Neuronal stem cell (in vitro differentiated cells): ENCODE results near the gene C5orf58.

ENCODE experiments used
- DNase-seq: peaks from one replicate; pipeline ENCODE4 v3.0.0-alpha.2; 2013; ENCODE audit warnings: low spot score
- H2AFZ ChIP-seq: one replicate; pipeline ENCODE4 v1.6.1; 2013; ENCODE audit warnings: mild to moderate bottlenecking, low read length, inconsistent platforms
- H2AK5ac ChIP-seq: 2 replicates; pipeline ENCODE4 v1.6.1; 2013; ENCODE audit warnings: low read depth, mild to moderate bottlenecking, inconsistent platforms, low read length, moderate library complexity, mixed read lengths
- H2BK120ac ChIP-seq: 2 replicates; pipeline ENCODE4 v1.6.1; 2013; ENCODE audit warnings: low read depth, mild to moderate bottlenecking, inconsistent platforms, low read length, moderate library complexity, mixed read lengths
- H2BK12ac ChIP-seq: one replicate; pipeline ENCODE4 v1.6.1; 2013; ENCODE audit warnings: low read length, inconsistent platforms
- H2BK15ac ChIP-seq: 2 replicates; pipeline ENCODE4 v1.6.1; 2013; ENCODE audit warnings: mild to moderate bottlenecking, low read length, inconsistent platforms, mixed read lengths
- H2BK5ac ChIP-seq: one replicate; pipeline ENCODE4 v1.6.1; 2013; ENCODE audit warnings: inconsistent platforms, mild to moderate bottlenecking, low read length, moderate library complexity
- H3K14ac ChIP-seq: one replicate; pipeline ENCODE4 v1.6.1; 2013; ENCODE audit warnings: low read length, inconsistent platforms
- H3K18ac ChIP-seq: 2 replicates; pipeline ENCODE4 v1.6.1; 2013; ENCODE audit warnings: low read length, inconsistent platforms
- H3K23ac ChIP-seq: 2 replicates; pipeline ENCODE4 v1.6.1; 2013; ENCODE audit warnings: low read depth, mild to moderate bottlenecking, mixed read lengths, low read length, inconsistent platforms; ENCODE audit not compliant: poor library complexity
- H3K27ac ChIP-seq: replicated peaks from 3 replicates; pipeline ENCODE4 v1.5.1; 2013; ENCODE audit warnings: low read length, inconsistent platforms
- H3K27me3 ChIP-seq, 3 experiments: 2 replicates each; pipeline ENCODE4 v1.6.1; 2013; ENCODE audit warnings: low read length in 3 of 3, mild to moderate bottlenecking in 2 of 3, inconsistent platforms in 1 of 3, low read depth in 1 of 3, mixed read lengths in 1 of 3, moderate library complexity in 1 of 3; ENCODE audit not compliant: control insufficient read depth in 3 of 3, insufficient read depth in 3 of 3
- H3K36me3 ChIP-seq, 2 donors: replicated peaks in 1 of 2; 2 replicates each; pipeline ENCODE4 v1.6.1; 2013; ENCODE audit warnings: low read length in 2 of 2; ENCODE audit not compliant: control insufficient read depth in 2 of 2, insufficient read depth in 2 of 2
- H3K4ac ChIP-seq: 2 replicates; pipeline ENCODE4 v1.6.1; 2013; ENCODE audit warnings: inconsistent platforms, mild to moderate bottlenecking, low read length, moderate library complexity
- H3K4me1 ChIP-seq, 2 donors: 1 replicate in 1 of 2; 2 replicates in 1 of 2; pipeline ENCODE4 v1.6.1; 2013; ENCODE audit warnings: low read length in 2 of 2, low read depth in 1 of 2; ENCODE audit not compliant: control insufficient read depth in 2 of 2, insufficient read depth in 1 of 2
- H3K4me2 ChIP-seq: one replicate; pipeline ENCODE4 v1.6.1; 2013; ENCODE audit warnings: mild to moderate bottlenecking, low read length, inconsistent platforms; ENCODE audit not compliant: insufficient read depth, poor library complexity, severe bottlenecking
- H3K4me3 ChIP-seq, 2 donors: 2 replicates each; pipeline ENCODE4 v1.5.1; 2013; ENCODE audit warnings: low read length in 2 of 2, mild to moderate bottlenecking in 2 of 2, inconsistent platforms in 1 of 2, moderate library complexity in 1 of 2
- H3K79me1 ChIP-seq: one replicate; pipeline ENCODE4 v1.6.1; 2013; ENCODE audit warnings: low read depth, mild to moderate bottlenecking, inconsistent platforms, low read length, moderate library complexity
- H3K9ac ChIP-seq: one replicate; pipeline ENCODE4 v1.6.1; 2013; ENCODE audit warnings: mild to moderate bottlenecking, low read depth, low read length, inconsistent platforms; ENCODE audit not compliant: poor library complexity
- H3K9me3 ChIP-seq, 2 donors: replicated peaks in 1 of 2; 2 replicates each; pipeline versions ENCODE3 to v1.6.1; 2013; ENCODE audit warnings: low read length in 2 of 2, mild to moderate bottlenecking in 2 of 2, inconsistent platforms in 1 of 2, low read depth in 1 of 2, mixed read lengths in 1 of 2, moderate library complexity in 1 of 2; ENCODE audit not compliant: control insufficient read depth in 2 of 2, insufficient read depth in 1 of 2
- H4K8ac ChIP-seq: one replicate; pipeline ENCODE4 v1.6.1; 2013; ENCODE audit warnings: low read depth, mild to moderate bottlenecking, inconsistent platforms, low read length, moderate library complexity
- H4K91ac ChIP-seq: one replicate; pipeline ENCODE4 v1.6.1; 2013; ENCODE audit warnings: low read length, low read depth, mild to moderate bottlenecking, inconsistent platforms; ENCODE audit not compliant: poor library complexity
- WGBS, 2 donors: extraction: QIAGEN DNeasy Blood & Tissue Kit; methylation state at CpG; one replicate each; pipeline ENCODE4 v1.1.7; 2013; ENCODE audit warnings: missing lambda C conversion rate in 2 of 2, mixed read lengths in 1 of 2; ENCODE audit not compliant: insufficient read length in 2 of 2, insufficient replicate concordance in 1 of 2; ENCODE audit errors: extremely low coverage in 2 of 2; 5-methylcytosine and 5-hydroxymethylcytosine counted together

The C5orf58 gene

DNA sequence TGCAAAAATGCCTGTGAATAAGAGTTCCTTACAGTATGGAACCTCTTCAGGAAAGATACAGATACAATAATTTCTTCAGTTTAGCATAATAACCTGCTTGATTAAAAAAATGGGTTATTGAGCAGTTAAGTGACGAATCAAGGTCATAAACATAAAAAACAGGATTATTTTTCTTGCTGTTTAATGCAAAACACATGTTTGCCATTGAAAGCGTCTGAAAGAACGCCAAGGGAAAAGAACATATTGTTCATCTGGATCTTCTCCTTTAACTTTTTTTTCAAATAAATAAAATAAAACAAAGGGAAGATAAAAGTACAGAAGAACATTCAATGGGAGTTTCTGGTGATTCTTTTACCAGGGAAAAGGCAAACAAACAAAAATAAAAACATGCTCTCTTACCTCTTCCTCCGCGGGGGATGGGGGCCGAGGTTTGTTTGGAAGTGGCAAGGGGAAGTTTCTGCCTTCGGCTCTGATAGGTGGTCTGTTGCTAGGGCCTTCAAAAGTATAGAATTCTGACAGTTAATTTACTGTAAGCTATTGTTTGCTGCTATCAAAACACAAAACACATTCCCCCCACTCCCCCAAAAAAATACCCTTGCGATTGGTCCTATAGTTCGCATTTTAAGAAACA, 20.1 kb downstream of the C5orf58 start:
- no CpG with 5 or more reads among the region's 9 CpGs for WGBS, 2 donors
- Histone ChIP-seq H2AFZ (no peak overlapping the region), H3K4me3 (no peak overlapping the region), H3K14ac (no peak overlapping the region), H3K4me2 (no peak overlapping the region), H2BK5ac (no peak overlapping the region), H2BK12ac (no peak overlapping the region), H3K27ac (no peak overlapping the region), H2BK15ac (no peak overlapping the region), H2AK5ac (no peak overlapping the region), H3K4me1 (peaks cover 0 to 5% of the 10 kb centered on the region in 2 donors), H4K91ac (no peak overlapping the region), H2BK120ac (no peak overlapping the region), H3K9me3 (no peaks in the 10 kb centered on the region), H3K23ac (no peak overlapping the region), H3K27me3 (peaks cover 0 to 4% (median 0%) of the 10 kb centered on the region in 3 experiments), H3K18ac (no peak overlapping the region), H3K36me3 (no peaks in the 10 kb centered on the region), H3K9ac (no peak overlapping the region), H3K79me1 (no peaks in the 10 kb centered on the region), H4K8ac (no peak overlapping the region), H3K4ac (no peak overlapping the region)
- no peak for DNase-seq

- Histone ChIP-seq H3K4ac (no peak overlapping the region), H2BK5ac (no peak overlapping the region), H2AK5ac (no peak overlapping the region), H3K27me3 (peaks cover 0 to 4% (median 0%) of the 10 kb centered on the region in 3 experiments), H2BK120ac (no peak overlapping the region), H3K4me3 (no peak overlapping the region), H4K8ac (no peak overlapping the region), H3K23ac (no peak overlapping the region), H2AFZ (no peak overlapping the region), H3K27ac (no peak overlapping the region), H2BK12ac (no peak overlapping the region), H3K36me3 (no peaks in the 10 kb centered on the region), H4K91ac (no peak overlapping the region), H3K9ac (no peak overlapping the region), H3K14ac (no peak overlapping the region), H3K18ac (no peak overlapping the region), H3K4me1 (peaks cover 0 to 7% of the 10 kb centered on the region in 2 donors), H3K79me1 (no peaks in the 10 kb centered on the region), H2BK15ac (no peak overlapping the region), H3K9me3 (no peaks in the 10 kb centered on the region), H3K4me2 (no peak overlapping the region)
- no peak for DNase-seq
- no CpG with 5 or more reads among the region's 8 CpGs for WGBS, 2 donors
These were observed 21.3 kb downstream of the C5orf58 start for GRCh38 chr5:170254056-170254455.

DNA sequence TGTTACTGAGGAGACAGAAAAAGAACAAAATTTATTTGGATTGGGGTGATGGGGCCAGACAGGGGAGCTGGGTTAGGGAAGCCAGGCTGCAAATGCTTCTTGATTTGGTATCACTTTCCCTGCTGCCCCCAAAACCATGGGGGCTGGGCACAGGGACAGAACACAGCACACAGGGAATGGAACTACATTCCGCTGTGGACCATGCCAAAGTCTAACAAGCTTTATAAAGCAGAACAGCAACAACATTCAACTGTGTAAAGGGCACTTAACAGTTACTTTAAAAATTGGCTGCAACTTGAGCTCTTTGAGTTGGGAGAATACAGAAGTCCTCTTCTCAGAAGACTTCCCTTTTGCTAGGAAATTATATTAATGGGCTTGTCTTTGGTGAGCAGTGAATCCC, 23.8 kb downstream of the C5orf58 start:
- H3K14ac ChIP-seq = no peak overlapping the region
- no peaks in the 10 kb centered on the region for H3K9me3 ChIP-seq
- no peak overlapping the region for H2AK5ac ChIP-seq
- WGBS, 2 donors = no CpG with 5 or more reads among the region's 1 CpG
- peaks cover 0 to 9% of the 10 kb centered on the region in 2 donors for H3K4me1 ChIP-seq
- H2BK5ac ChIP-seq = no peak overlapping the region
- no peak overlapping the region for H3K4me2 ChIP-seq
- no peak overlapping the region for H3K9ac ChIP-seq
- no peak overlapping the region for H2BK120ac ChIP-seq
- H4K91ac ChIP-seq = no peak overlapping the region
- no peak overlapping the region for H3K27ac ChIP-seq
- H2AFZ ChIP-seq = no peak overlapping the region
- no peak for DNase-seq
- H3K18ac ChIP-seq = peak overlapping the region; percentile 84
- H3K79me1 ChIP-seq = no peaks in the 10 kb centered on the region
- H4K8ac ChIP-seq = no peak overlapping the region
- H2BK15ac ChIP-seq = no peak overlapping the region
- peaks cover 0 to under 1% (median 0%) of the 10 kb centered on the region in 3 experiments for H3K27me3 ChIP-seq
- H3K36me3 ChIP-seq = no peaks in the 10 kb centered on the region
- H2BK12ac ChIP-seq = no peak overlapping the region
- H3K23ac ChIP-seq = no peak overlapping the region
- H3K4me3 ChIP-seq = no peak overlapping the region
- H3K4ac ChIP-seq = no peak overlapping the region

DNA sequence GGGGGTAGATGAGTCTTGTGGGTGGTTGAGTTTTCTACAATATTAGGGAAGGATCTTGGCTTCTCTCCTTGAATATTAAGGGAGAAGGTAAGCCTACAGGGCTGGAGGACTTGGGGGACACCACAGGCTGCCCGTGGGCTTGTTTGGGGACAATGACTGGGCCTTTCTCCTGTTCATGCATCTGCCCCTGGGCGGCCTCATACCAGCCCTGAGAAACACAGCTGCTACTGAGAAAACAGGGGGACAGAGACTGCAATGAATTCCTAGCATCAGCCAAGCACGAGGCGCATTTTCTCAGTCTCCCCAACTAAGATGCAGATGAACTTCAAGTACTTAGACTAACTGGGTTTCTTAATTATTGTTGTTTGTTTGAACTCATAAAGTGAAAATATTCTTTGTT, 24.6 kb downstream of the C5orf58 start:
- H2BK15ac ChIP-seq = no peak overlapping the region
- no peak overlapping the region for H3K4ac ChIP-seq

More for the DNA sequence above, 24.6 kb downstream of the C5orf58 start:
- Histone ChIP-seq H2AFZ (no peak overlapping the region), H4K91ac (no peak overlapping the region), H4K8ac (no peak overlapping the region), H3K36me3 (no peaks in the 10 kb centered on the region), H3K9me3 (no peaks in the 10 kb centered on the region), H2BK120ac (peak overlapping the region; percentile 48), H3K14ac (no peak overlapping the region), H3K79me1 (no peaks in the 10 kb centered on the region), H3K4me3 (no peak overlapping the region), H2BK5ac (no peak overlapping the region), H3K18ac (no peak overlapping the region), H3K9ac (no peak overlapping the region), H3K23ac (no peak overlapping the region), H3K27me3 (no peaks in the 10 kb centered on the region), H3K4me1 (peaks cover 0 to 10% of the 10 kb centered on the region in 2 donors), H2BK12ac (no peak overlapping the region), H2AK5ac (no peak overlapping the region), H3K4me2 (no peak overlapping the region), H3K27ac (no peak overlapping the region)
- no CpG with 5 or more reads among the region's 4 CpGs for WGBS, 2 donors
- DNase-seq = no peak
